ENCODE data around the gene RTBDN. TPM values are rescaled to one million over a fixed set of nuclear protein-coding genes. Genes with fewer than 3 reads are reported as not detected.

RTBDN gene
- not detected in 3 replicates for total RNA-seq
- long read RNA-seq, result 0 reads

- H3K27ac Mint-ChIP-seq (ENCODE audit: unreplicated experiment), result no peak within 1 kb of the TSS
- no peak for DNase-seq (ENCODE audit: low spot score)
- TF ChIP-seq, protein P1, sequence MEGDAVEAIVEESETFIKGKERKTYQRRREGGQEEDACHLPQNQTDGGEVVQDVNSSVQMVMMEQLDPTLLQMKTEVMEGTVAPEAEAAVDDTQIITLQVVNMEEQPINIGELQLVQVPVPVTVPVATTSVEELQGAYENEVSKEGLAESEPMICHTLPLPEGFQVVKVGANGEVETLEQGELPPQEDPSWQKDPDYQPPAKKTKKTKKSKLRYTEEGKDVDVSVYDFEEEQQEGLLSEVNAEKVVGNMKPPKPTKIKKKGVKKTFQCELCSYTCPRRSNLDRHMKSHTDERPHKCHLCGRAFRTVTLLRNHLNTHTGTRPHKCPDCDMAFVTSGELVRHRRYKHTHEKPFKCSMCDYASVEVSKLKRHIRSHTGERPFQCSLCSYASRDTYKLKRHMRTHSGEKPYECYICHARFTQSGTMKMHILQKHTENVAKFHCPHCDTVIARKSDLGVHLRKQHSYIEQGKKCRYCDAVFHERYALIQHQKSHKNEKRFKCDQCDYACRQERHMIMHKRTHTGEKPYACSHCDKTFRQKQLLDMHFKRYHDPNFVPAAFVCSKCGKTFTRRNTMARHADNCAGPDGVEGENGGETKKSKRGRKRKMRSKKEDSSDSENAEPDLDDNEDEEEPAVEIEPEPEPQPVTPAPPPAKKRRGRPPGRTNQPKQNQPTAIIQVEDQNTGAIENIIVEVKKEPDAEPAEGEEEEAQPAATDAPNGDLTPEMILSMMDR (IDR thresholded peaks at IDR 0.05), result no peak
- peaks cover 1% of the 10 kb centered on the region for H3K36me3 Mint-ChIP-seq (ENCODE audit: low read depth)
- peak within 1 kb of the TSS; percentile 57 for H3K4me3 Mint-ChIP-seq (ENCODE audit: unreplicated experiment)
- no peaks in the 10 kb centered on the region for H3K9me3 Mint-ChIP-seq (ENCODE audit: low read depth)
- H3K27me3 Mint-ChIP-seq (ENCODE audit: low read depth), result peaks cover 69% of the 10 kb centered on the region
- peaks cover 16% of the 10 kb centered on the region for H3K4me1 Mint-ChIP-seq (ENCODE audit: low read depth)
Measured at GRCh38 chr19:12834566-12834943, at the start of gene RTBDN. Gene RTBDN, minus strand, starts transcription at chr19:12834579. Its CDS starts 4,600 bp downstream, at chr19:12829979.

GRCh38 chr19:12882589-12882988 is 48.2 kb upstream of the RTBDN start:
- Mint-ChIP-seq H3K4me1 (ENCODE audit: low read depth) (peaks cover 20% of the 10 kb centered on the region), H3K36me3 (ENCODE audit: low read depth) (peaks cover 8% of the 10 kb centered on the region), H3K4me3 (ENCODE audit: unreplicated experiment) (peak overlapping the region; percentile 85), H3K27me3 (ENCODE audit: low read depth) (peaks cover 20% of the 10 kb centered on the region), H3K9me3 (ENCODE audit: low read depth) (no peaks in the 10 kb centered on the region), H3K27ac (ENCODE audit: unreplicated experiment) (no peak overlapping the region)
- no peak for DNase-seq (ENCODE audit: low spot score)
- TF ChIP-seq, protein P1 (IDR thresholded peaks at IDR 0.05), result no peak

DNA sequence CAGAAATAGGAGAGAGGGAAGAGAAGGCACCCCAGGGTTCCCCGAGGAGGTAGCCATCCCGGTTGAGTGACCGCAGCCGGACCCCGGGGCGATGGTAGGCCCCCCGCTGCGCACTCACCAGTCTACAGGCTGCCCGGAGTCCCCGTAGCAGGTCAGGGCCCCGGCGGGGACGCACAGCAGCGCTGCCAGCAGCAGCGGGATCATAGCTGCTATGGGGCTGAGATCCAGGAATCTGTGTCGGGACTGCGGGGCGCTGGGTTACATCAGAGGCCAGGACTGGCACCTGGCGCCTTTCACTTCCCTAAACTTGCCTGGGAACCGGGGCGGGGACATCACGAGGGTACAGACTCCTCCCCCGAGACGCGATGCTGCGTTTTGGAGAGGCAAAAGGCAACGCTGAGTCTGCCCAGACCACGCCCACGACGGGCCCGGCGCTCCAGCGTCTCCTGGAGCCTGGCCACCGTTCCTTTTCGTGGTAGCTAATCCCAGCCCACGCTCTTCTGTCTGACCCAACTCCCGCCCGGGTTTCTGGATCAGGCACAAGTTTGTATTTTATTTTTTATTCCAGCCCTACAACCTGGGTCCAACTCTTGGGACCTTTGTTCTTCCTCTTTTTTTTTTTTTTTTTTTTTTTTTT is 46.9 kb upstream of the RTBDN start, which contains the start of gene DNASE2:
Gene DNASE2, minus strand, starts transcription at position 278 of the 637 bp plus-strand sequence. Its CDS starts 74 bp downstream, at position 204.
- DNase-seq (ENCODE audit: low spot score), result peak; percentile 97
- Mint-ChIP-seq H3K4me1 (ENCODE audit: low read depth) (peaks cover 17% of the 10 kb centered on the region), H3K4me3 (ENCODE audit: unreplicated experiment) (peak within 1 kb of the TSS; percentile 85), H3K36me3 (ENCODE audit: low read depth) (peaks cover 8% of the 10 kb centered on the region), H3K9me3 (ENCODE audit: low read depth) (no peaks in the 10 kb centered on the region), H3K27ac (ENCODE audit: unreplicated experiment) (peak within 1 kb of the TSS; percentile 85), H3K27me3 (ENCODE audit: low read depth) (peaks cover 15% of the 10 kb centered on the region)
- TF ChIP-seq, protein P1 (IDR thresholded peaks at IDR 0.05), result no peak

DNA sequence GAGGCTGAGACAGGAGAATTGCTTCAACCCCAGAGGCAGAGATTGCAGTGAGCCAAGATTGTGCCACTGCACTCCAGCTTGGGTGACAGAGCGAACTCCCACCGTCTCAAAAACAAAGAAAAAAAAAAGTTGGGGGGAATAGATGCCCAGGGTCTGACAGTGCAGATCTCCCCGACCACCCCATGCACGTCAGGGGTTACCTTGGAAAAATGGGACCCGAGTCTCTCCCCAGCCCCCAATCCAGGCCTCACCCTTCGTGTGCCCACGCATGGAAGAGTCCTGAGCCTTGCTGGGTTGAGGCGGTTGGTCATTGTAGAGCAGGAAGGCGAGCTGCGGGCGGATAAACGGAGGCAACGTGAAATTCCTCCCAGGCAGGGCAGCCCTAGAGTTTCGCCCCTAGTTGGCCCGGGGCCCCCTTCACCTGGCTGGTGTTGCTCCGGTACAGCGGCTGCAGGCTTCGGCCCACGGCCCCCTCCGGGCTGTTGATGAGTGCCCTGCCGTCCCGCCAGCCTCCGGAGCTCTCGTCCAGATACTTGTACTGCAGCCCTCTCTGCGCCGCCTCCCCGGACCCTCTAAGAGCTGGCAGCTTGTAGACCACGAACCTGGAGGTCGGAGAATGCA is 46.3 kb upstream of the RTBDN start:
- Mint-ChIP-seq H3K4me1 (ENCODE audit: low read depth) (peaks cover 16% of the 10 kb centered on the region), H3K27ac (ENCODE audit: unreplicated experiment) (peak overlapping the region; percentile 85), H3K9me3 (ENCODE audit: low read depth) (no peaks in the 10 kb centered on the region), H3K36me3 (ENCODE audit: low read depth) (peaks cover 8% of the 10 kb centered on the region), H3K27me3 (ENCODE audit: low read depth) (peaks cover 13% of the 10 kb centered on the region), H3K4me3 (ENCODE audit: unreplicated experiment) (peak overlapping the region; percentile 85)
- TF ChIP-seq, protein P1 (IDR thresholded peaks at IDR 0.05), result no peak
- DNase-seq (ENCODE audit: low spot score), result no peak

DNA sequence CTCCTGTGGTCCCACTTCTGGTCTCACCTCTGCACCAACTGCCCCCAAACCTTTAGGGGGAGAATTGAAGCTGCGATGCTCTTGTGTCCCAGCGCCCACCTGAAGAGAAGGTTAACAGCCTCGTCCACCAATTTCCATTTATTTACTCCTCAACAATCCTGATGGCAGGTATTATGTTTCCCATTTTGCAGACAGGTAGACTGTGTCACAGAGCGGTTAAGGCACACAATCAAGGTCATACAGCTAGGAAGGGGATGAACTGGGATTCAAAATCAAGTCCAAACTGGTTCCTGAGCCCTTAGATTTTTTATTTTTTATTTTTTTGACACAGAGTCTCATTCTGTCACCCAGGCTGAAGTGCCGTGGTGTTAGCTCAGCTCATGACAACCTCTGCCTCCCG is 40.7 kb upstream of the RTBDN start:
- Mint-ChIP-seq H3K27me3 (ENCODE audit: low read depth) (no peaks in the 10 kb centered on the region), H3K27ac (ENCODE audit: unreplicated experiment) (no peak overlapping the region), H3K9me3 (ENCODE audit: low read depth) (peaks cover 3% of the 10 kb centered on the region), H3K4me3 (ENCODE audit: unreplicated experiment) (no peak overlapping the region), H3K36me3 (ENCODE audit: low read depth) (peaks cover 12% of the 10 kb centered on the region), H3K4me1 (ENCODE audit: low read depth) (peaks cover 1% of the 10 kb centered on the region)
- DNase-seq (ENCODE audit: low spot score), result no peak
- TF ChIP-seq, protein P1 (IDR thresholded peaks at IDR 0.05), result no peak

All from chondrocyte (in vitro differentiated cells).